ENCODE data around the gene PTPA.
"Not testable (repeated sequence)": the region's sequence is repeated elsewhere in the genome, so short reads cannot be mapped to it uniquely, and the experiment has no call there.

The PTPA gene

DNA sequence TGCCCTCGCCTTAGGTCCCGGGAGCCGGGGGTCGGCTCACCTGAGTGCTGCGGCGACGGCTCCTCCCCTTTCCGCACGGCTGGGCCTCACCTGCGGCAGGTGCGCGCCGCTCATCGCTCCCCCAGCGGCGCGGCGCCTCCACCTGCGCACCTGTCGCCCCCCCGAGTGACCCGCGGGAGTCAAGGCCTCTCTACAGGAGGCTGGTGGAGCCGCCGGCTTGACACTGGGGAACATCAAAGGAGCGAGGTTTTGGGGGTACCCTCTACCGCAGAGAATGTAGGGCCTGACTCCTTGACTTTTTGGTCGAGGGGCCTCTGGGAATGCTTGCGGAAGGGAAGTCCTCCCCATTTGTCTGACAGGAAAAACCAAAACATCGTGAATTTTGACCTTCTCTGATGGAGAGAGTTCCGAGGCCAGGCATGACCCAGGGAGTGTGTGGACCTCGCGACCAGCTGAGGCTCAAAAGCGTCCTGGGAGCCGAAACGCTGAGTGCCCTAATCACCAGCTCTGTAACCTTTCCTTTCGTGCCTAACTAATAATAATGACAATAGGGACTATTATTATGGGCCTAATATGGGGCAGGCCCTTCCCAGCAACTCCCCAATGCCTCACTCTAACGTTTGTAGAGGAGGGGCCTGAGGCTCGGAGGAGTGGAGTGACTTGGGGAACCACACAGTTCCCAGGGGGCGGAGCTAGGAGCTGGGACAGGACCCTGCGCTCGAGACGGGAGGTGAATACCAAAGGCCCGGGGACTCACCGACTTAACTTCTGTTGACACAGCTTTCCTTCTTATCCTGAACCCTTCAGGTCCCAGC lies 67.6 kb downstream of the PTPA start:
- DNase-seq = no peak

GRCh38 chr9:129181246-129181645 lies 70.0 kb downstream of the PTPA start:
- DNase-seq = no peak

- DNase-seq = no peak
Measured at GRCh38 chr9:129182122-129182521, 70.9 kb downstream of the PTPA start.

DNA sequence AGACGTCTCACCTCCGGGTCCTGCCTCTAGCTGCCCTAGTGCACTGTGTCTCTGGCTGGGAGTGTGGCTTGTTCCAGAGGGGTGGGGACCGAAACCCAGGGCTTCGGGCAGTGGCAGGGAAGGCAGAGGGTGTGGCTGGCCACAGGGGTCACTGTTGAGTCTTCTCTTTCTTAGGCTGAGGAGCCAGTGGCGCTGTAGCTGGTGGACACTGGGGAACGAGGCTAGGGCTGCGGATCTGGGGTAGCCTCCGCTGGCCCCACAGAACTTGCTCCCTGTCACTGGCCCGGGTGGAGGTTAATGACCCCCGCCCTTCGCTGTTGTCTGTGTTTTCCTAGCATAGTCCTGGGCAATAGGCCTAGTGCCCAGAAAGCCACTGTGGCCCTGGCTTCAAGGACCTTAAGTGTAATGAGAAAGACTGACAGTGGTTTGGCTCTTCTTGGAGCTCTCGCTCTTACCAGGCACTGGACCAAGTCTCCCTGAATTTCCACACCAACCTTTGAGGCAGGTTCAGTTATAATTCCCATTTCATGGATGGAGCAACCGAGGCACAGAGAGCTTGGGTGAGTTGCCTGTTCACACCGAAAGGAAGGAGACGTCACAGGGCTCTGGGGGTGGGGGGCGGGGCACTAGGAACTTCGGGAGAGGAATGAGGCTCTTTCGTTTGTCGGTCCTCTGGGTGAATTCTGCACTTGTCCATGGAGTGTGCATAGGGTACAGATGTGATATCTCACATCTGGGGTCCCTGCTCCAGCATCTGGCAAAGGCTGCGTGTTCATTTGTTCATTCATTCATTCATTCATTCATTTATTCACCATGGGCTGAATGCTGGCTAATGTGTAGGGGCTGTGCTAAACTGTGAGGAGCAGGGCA lies 71.6 kb downstream of the PTPA start:
- DNase-seq = no peak

DNA sequence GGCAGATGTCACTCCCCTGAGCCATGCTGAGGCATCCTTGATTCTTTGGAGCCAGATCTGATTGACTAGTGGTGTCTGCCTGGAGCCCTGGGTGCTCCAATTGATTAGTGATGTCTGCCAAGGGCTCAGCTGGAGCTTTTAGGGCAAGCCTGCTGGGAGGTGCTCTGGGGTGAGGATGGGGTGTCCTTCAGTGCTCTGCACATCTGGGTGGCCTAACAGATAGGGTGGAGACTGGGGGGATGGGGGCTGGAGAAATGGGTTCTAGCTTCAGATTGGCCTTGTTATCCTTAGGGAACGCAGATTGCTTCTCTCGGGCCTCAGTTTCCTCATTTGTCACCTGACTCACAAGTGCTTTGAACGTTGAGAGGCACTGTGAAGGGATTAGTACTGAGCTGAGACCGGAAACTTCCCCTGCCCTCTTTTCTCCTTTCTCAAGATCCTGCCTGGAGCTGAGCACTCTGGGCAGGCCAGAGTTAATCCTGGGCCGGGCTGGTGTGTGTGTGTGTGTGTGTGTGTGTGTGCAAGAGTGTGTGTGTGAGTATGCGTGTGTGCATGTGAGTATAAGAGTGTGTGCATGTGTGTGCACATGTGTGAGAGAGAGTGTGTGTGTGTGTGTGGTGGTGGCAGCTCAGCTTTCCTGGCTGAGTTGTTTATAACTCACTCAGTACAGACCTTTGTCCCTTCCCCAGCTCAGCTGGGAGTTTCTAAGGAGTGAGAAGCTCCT lies 72.4 kb downstream of the PTPA start:
- DNase-seq = no peak

- no peak for DNase-seq
Measured at GRCh38 chr9:129184219-129184524, 73.0 kb downstream of the PTPA start.

- DNase-seq = no peak
Measured at GRCh38 chr9:129184596-129185122, 73.4 kb downstream of the PTPA start.

GRCh38 chr9:129185402-129185801 lies 74.2 kb downstream of the PTPA start:
- no peak for DNase-seq

DNA sequence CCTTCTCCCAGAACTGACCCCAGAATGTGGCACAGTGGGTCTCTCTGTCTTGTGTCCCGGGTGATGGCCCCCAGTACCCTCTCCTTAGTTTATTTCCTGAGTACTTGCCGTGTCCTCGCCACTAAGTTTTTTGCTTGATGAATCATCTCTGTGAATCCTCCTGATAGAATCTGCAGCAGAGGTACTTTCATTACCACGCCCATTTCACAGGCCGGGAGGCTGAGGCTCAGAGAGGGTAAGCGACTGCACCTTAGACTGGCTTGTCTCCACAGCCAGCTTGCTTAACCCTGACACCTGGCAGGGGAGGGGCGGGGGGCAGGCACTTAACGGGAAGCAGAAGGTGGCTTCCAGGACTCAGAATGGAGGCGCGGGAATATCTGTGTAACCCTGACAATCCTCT lies 74.8 kb downstream of the PTPA start:
- no peak for DNase-seq

DNA sequence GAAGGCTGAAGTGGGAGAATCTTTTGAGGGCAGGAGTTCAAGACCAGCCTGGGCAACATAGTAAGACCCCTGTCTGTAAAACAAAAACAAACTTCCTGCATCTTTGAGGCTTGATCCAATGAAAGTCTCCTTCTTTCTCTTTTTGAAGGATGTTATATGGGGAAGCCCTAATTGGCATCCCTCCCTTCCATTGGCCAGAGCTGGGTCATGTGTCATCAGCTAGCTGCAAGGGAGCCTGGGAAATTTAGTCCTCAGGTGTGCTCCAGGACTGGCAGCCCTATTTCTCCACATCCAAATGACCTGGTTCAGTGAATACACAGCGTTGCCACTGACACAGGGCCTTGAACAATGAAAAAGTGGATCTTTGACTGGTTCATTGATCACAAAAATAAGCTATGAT lies 75.8 kb downstream of the PTPA start:
- no peak for DNase-seq

GRCh38 chr9:129189971-129190370 lies 78.8 kb downstream of the PTPA start:
- DNase-seq = not testable (repeated sequence)

- no peak for DNase-seq
Measured at GRCh38 chr9:129191234-129191633, 80.0 kb downstream of the PTPA start.

GRCh38 chr9:129193655-129194054 lies 82.4 kb downstream of the PTPA start:
- no peak for DNase-seq

GRCh38 chr9:129194221-129194620 lies 83.0 kb downstream of the PTPA start:
- no peak for DNase-seq

DNA sequence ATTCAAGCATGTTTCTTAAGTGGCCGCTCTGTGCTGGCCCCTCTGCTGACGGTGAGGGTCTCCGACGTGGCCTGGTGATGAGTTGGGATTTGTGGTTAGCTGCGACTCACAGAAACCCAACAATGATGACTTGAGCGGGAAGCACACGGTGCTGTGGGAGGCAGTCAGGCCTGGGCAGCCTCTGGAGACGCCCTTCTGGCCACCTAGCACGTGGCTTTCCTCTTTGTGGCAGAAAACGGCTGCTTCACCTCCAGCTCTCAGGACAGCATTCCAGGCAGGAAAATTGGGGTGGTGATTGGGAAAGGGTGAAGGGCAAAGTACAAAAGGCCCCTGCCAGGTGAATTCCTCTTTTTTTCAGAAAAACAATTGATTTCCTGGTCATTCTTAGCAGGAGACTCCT lies 84.4 kb downstream of the PTPA start:
- no peak for DNase-seq

GRCh38 chr9:129197045-129197444 lies 85.8 kb downstream of the PTPA start:
- DNase-seq = not testable (repeated sequence)

GRCh38 chr9:129197978-129198318 lies 86.7 kb downstream of the PTPA start:
- DNase-seq = no peak

All from CD4-positive, alpha-beta T cell treated with Interleukin-21 for 1 hour (primary cell).